Ovary (tissue), 3 donors: ENCODE measurements around the gene IPCEF1.

Experiments used
- POLR2A ChIP-seq: fragments of 450-650 bp; IDR thresholded peaks from one replicate; pipeline ENCODE4 v1.6.1; 2017; ENCODE audit warnings: antibody characterized with exemption, mild to moderate bottlenecking, moderate library complexity
- TF ChIP-seq, protein P1 (sequence below), 3 donors: fragments of 450-650 bp in 2 of 3; fragments of 200-600 bp in 1 of 3; IDR thresholded peaks; one replicate each; pipeline versions ENCODE4 v1.5.1 to v1.8.0; 2016 to 2022; ENCODE audit warnings: antibody characterized with exemption in 3 of 3, mild to moderate bottlenecking in 1 of 3
- donor health status: DM: no; HTN: no; CAD: no.

DNA sequence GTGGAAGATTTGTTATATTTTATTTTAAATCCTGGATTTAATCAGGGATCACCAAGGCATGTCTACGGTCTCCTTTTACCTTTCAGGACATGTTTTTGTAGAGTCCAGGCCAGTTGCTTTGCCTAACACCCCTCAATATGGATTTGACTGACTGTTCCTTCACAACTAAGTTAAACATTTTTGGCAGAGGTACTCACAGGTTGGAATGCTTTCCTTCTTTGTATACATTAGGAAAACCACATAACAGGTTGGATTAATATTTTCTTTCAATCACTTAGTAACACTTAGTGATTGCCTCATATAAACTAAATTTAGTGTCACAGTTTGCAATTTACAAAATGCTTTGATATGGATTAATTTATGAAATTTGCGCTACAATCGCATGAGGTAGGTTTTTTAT lies 64.5 kb downstream of the IPCEF1 start:
- TF ChIP-seq, protein P1, sequence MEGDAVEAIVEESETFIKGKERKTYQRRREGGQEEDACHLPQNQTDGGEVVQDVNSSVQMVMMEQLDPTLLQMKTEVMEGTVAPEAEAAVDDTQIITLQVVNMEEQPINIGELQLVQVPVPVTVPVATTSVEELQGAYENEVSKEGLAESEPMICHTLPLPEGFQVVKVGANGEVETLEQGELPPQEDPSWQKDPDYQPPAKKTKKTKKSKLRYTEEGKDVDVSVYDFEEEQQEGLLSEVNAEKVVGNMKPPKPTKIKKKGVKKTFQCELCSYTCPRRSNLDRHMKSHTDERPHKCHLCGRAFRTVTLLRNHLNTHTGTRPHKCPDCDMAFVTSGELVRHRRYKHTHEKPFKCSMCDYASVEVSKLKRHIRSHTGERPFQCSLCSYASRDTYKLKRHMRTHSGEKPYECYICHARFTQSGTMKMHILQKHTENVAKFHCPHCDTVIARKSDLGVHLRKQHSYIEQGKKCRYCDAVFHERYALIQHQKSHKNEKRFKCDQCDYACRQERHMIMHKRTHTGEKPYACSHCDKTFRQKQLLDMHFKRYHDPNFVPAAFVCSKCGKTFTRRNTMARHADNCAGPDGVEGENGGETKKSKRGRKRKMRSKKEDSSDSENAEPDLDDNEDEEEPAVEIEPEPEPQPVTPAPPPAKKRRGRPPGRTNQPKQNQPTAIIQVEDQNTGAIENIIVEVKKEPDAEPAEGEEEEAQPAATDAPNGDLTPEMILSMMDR (IDR thresholded peaks at IDR 0.05), result no peak
- no peak for TF ChIP-seq POLR2A
